Renal cortical epithelial cell (primary cell): Measurements from ENCODE around the gene MACROD2. TPM values are rescaled to one million over a fixed set of nuclear protein-coding genes. Genes with fewer than 3 reads are reported as not detected.

Experiments
- DNase-seq: peaks from one replicate; pipeline ENCODE4 v3.0.0-alpha.2; 2011; ENCODE audit warnings: low read depth
- total RNA-seq: library from RNA; depleted of rRNA; stranded (reverse); fragments of >200 nt; gene quantifications from 2 replicates; pipeline ENCODE4 v1.2.3, GENCODE V29; 2014

The MACROD2 gene
- total RNA-seq, 1 donor from 2014 or later = 5.4 TPM

DNA sequence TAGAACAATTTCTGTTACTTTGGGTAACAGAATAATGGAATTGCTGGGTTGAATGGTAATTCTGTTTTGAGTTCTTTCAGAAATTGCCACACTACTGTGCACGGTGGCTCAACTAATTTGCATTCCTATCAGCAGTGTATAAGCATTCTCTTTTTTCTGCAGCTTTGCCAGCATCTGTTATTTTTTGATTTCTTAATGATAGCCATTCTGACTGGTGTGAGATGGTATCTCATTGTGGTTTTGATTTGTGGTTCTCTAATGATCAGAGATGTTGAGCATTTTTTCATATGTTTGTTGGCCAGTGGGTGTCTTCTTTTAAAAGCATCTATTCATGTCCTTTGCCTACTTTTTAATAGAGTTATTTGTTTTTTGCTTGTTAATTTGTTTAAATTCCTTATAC is 1731.1 kb downstream of the MACROD2 start:
- DNase-seq = no peak

DNA sequence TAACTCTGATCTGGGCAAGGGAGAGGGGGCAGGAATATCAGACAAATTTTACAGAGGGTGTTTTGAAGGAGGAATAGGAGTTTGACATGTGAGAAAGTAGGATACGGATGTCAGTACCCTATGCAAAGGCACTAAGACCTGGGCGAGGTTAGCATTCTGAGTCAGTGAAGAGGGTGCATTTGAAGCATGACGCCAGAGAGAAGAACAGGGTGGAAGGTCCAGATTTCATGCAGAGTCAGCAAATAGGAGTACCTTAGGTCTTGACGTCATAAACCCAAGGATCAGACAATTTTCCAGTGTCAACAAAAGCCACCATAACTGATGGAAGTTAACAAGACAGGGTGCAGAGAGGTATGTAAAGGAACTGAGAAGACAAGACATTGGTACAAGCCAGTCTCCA is 1738.7 kb downstream of the MACROD2 start:
- DNase-seq = no peak

DNA sequence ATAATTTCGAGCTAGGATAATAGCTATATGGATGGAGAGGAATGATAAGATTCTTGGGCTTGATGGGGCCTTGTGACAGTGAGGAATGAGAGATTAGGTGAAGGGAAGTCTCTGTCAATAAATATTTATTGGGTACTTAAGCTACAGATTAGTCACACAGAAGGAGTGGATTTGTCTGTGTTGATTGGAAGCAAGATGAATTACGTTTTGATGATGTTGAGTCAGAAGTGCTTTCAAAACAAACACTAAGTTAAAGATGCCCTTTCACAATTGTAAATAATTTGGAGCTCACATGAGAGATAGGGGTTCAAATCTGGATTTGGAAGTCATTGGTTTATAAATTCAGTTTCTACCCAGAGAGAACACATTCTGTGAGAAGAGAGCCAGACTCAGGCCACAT is 1743.7 kb downstream of the MACROD2 start:
- DNase-seq = peak; percentile 9

DNA sequence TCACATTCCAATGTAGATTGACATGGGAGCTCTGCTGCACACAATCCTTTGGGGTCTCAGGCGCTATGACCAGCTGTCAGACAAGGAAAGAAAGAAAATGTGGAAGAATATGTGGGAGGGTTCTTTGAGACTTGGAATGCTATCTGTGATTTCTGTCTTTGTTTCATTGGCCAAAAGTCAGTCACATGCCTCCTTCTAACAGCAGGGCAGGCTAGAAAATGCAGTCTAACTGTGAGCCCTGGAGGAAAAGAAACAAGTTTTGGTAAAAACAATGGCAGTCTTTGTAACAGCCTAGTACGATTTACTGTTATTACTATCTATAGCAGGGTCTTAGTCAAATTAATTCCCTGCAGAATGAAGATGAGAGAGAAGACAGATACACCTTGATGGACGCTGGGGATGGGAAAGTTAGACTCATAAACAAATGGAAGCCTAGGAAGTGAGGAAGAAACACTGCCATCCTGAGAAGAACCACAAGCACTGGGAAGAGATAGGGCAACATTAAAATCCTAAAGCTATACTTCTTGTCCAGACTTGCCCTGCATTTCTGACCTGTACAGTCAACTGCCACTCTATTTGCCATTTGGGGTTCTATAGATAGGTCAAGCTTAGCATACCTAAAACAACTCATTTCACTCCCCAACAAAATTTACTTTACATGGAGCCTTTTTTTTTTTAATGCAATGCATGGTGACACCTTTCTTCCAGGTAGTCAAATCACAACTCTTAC is 1744.9 kb downstream of the MACROD2 start:
- no peak for DNase-seq

DNA sequence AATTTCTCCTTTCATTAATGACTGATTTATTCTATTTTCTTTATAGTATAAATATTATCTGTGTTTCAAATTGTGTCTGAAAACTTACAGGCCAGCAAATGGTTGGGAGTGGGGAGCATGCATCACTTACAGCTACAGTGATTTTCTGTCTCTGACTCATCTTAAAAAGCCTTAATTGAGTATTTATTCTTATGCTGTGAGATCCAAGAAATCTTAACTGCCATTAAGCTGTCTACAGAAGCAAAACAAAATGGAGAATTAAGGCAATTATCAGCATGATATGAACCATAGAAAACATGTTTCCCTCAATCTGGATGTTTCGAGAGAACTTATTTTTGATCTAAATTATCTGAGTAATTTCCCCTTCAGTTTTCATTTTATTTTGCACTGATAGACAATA is 1746.8 kb downstream of the MACROD2 start:
- peak; percentile 14 for DNase-seq

DNA sequence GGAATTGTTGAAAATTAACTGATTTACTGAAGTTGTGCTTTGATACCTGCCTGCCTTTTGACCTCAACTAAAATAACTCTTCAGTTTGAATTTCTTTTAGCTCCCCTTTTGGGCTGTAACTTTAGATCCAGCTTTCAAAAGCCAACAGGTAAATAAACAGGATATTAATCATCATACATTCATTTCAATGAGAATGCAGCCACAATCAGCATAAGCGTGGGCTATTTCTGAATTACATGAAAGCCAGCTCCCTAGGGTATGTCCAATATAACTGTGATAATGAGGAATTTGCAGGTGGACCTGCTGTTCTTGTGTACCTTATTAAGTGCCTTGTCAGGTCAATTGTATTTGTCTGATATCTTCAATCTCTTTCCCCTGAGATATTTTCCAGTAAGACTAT is 1747.3 kb downstream of the MACROD2 start:
- DNase-seq = no peak

DNA sequence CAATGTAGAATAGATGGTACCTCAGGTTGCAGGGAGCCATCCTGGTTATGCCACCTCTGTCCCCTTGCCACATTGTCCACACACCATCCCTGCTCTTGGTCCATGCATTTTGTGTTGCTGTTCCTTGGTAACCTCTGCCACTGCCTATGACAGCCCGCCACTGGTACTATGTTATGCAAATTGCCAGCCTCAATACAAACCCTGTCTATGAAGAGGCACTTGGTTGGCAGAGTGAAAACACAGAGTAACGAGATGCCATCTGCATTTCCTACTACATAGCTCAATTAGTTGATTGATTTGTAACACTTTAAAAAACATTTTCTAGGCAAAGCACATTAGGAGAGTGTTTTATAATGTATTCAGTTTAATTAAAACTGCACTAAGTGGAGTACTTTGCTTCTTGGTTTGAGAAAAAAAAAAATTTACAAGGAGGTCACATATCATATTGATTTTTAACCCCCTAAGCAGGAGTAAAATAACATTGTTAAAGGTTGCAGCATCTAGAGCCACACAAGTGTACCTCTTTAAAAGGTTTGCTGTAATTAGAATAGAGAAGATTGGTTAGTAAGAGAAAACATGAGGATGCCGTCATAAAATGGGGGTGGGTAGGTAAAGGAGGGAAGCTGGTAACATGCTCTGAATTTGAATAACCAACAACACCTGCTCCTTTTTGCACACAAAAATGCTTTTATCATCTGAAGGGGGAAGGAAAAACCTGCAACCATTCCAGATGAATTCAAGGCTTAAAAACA is 1760.9 kb downstream of the MACROD2 start:
- DNase-seq = no peak

DNA sequence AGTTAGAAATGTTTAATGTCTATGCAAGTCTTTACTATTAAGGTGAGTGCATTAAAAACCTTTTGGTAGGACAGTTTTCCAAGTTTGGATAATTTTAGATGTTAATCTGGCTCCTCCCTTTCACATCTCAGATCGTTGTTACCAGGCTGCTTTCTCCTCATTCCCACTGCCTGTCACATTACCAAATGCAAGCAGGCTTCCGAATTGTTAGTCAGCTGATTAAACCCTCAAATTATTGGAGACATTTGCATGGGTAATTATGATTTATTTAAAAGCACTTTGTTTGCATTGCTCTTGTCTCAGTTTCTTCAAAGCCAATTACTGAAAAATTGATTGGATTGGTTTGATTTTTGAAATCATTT is 1761.4 kb downstream of the MACROD2 start:
- no peak for DNase-seq

DNA sequence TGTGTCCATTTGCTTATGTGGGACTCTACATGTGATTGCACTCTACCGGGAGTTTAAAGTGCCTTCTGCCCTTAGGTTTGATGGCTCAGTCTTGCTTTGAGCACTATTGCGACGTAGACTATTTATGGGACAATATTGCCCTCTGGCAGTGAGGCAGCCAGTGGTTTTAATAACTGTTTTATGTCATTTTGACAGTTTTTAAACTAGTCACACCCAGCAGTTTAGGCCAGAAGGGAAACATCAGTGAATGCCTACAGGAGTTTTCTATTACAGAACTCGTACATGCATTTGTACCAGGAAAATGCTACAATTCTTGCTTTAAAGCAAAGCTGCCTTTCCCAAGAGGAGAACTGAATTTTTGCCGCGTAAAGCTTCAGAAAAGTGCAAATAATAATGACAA is 1764.3 kb downstream of the MACROD2 start:
- DNase-seq = peak; percentile 3

DNA sequence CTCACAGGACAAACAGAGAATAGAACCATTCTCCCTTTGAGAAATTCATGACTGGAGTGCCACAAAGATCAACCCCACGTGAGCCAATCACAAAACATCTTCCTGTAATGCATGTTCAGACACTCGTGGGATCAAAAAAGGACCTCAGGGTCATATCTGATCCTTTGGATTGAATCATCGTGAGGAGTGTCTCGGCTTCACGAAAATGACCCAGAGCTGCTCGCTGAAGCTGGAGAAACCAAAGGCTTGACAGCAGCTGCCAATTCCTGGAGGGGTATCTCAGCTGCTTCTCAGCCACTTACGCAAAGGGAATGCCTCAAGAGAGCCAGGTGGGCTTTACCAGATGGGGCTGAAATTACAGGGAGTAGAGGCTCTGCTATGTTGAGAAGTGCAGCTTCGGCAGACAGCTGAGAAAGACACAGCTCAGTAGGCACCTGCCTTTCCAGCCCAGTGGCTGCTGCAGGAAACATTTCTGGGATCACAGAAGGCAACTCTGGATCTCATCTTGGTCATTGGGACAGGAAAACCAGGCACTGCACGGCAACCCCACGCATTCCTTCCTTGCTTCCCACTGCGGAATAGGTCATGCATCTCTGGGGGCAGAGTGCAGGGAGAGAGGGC is 1764.8 kb downstream of the MACROD2 start:
- DNase-seq = no peak

DNA sequence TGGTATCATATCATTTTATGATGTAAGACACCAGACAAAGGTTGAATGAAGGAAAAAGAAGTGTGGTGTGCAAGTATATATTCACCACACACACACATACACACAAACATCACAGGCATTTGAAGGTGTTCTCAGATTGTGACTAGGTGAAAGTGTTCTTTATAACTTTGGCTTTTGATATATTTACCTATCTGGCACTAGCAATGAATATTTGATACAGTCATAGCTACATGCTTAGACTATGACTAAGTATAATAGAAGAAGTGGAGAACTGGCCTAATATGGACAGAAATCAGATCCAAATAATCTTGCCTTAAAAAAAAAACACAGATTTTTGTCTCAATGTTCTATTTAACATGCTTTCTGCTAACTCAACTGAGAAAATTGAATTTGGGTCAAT is 1768.0 kb downstream of the MACROD2 start:
- DNase-seq = peak; percentile 25

DNA sequence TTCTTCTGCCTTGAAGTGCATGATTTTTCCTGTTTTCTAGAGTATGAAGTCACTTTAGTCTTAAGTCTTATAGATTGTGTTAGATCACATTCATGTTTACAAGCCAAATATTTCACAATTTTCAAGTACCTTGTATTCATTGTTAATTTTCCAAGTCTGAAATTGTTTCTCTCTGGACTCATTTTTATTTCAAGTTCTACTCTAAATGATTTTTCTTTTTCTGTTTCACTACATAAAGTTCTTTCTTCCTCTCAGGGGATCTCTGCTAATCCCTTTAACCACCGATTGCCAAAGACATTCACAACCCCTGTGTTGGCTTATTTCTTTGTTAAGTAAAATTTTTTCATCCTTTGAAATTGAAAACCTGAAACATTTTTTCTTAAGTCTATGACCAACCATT is 1772.3 kb downstream of the MACROD2 start:
- no peak for DNase-seq

DNA sequence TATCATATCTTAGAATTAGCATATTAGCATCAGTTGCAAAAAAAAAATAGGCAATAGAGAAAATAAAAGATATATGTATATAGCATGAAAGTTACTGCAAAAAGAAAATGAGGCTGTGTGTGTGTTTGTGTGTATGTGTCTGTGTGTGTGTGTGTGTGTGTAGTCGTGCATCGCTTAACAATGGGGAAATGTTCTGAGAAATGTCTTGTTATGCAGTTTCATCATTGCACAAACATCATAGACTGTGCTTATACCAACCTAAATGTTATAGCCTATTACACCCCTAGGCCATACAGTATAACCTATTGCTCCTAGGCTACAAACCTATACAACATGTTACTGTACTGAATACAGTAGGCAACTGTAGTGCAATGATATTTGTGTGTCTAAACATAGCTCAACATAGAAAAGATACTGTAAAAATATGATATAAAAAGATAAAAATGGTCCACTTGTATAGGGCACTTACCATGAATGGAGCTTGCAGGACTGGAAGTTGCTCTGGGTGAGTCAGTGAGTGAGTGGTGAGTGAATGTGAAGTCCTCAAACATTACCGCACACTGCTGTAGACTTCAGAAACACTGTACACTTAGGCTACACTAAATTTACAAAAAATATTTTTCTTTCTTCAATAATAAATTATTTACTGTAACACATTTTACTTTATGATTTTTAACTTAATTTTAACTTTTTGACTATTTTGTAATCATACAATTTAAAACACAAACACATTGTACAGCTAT is 1772.9 kb downstream of the MACROD2 start:
- DNase-seq = no peak

DNA sequence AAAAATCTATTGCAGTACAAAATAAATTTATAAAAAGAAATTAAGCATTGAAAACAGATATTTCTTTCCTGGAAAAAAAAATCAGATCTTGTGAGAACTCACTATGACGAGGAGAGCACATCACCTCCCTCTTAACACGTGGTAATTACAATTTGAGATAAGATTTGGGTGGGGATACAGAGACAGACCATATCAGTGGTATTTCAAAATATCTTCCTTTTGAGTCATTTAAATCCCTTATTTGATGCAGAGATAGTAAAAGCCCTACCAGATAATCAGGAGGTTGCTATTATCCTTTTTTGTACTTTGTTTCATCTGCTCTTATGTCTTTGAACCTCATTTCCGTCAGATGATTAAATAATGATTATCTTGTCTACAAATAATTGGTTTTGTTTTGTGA is 1777.5 kb downstream of the MACROD2 start:
- DNase-seq = no peak

DNA sequence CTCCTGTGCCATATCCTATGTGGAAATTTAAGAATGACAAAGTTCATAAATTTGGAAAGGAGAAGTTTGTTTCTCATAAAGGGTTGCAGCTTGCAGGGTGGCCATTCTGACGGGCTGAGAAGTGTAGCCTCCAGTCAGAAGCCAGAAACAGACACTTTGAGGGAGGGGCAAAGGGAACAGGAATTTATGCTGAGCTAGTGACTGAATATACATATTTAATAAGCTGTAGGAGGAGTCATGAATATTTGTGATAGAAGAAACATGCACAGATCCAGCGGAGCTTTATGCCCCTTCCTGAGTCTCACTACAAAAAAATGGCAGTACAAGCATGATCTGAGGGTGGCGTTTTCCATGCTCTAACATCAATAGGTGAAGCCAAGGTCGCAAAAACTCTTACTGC is 1779.6 kb downstream of the MACROD2 start:
- DNase-seq = no peak

DNA sequence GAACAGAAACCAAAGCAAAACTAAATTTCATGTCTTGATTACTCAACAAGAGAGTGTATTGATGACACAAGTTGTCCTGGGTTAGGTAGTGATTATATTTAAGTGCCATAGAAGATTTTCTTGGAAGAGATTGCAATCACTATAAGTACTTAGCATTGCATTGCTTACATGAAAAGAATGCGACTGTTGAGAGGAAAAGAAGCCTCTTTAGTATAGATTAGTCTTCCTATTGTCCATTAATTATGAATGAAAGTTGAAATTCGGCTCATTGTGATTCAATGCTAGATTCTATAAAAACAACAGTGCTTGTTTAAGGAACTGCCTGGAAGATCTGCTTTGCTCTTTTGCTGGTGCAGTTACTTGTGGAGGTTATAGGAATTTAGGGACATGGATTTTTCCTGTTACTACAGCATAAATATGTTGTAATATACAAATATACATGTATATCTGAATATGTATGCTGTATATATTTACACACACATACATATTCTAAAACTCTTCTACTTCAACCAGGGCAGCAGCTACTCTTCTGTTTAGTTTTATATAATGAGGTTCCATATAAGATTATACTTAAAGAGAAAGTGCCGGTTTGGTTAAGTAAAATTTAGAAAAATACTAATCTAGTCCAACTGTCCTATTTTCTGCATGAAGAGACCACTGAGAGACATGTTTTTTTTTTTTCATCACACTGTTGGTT is 1781.6 kb downstream of the MACROD2 start:
- no peak for DNase-seq

DNA sequence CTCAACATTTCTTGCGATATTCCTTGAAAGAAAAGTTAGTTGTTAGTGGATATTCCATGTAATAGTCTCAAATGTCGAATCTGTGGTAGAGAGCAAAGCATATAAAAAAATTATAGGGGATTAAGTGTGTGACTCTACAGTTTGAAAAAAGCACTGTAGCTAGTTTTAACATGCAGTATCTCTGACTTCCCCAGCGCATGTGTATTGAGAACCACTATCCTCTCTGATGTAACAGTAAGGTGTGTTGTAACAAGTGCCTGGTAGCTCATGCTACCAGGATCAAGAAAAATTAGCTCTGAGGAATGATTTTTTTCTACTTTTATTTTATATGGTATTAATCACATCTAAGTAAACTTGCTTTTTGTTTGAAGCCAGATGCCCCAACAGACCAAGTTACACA is 1788.7 kb downstream of the MACROD2 start:
- DNase-seq = no peak

DNA sequence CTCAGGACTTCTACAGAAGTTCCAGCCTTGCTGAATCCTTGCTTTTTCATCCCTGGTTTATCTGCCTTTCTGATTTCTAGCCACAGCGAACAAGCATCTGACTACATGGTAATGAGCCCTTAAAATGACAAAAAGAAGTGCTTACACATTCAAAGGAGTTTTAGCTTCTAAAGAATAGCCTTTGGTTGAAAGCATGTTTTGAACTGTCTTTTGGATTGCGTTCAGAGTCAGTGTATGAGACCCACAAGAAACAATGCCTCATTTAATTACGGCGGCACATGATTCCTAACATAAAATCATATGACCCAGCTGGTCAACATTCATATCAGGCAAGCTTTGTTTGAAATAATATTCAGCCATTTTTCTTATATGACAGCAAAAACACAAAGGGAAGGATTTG is 1793.8 kb downstream of the MACROD2 start:
- DNase-seq = no peak

DNA sequence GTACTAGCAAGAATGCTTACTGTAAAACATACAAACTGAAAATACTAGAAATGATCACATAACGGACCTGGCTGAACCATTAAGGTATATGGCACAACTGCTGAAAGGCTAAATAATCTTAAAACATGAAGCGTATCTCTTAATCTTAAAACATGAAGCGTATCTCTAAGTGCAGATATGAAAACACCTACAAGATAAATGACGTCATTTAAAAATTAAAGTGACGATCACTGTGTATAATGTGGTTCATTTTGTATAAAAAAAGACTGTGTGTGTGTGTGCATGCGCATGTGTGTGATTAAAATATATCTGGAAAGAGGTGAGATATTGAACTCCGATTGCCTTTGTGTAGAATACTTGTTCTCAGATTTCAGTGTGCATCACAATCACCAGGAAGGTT is 1797.5 kb downstream of the MACROD2 start:
- no peak for DNase-seq

DNA sequence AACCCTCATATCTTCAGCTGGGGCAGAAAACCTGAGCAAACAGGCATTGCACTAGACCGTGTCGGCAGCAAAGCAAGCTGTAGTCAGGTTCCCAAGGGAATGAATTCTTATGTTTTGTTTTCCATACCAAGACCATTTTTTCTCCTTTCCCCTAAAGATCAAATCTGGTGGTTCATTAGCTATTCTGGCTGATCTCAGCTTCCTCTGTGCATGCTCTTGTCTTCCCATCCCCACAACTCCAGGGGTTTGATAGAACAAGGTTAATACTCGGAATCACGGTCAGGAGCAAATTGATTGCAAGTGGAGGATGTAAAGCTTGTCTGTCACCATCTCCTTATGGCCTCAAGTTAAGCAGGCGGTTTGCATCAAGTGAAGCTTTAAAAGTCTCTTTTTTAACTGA is 1799.1 kb downstream of the MACROD2 start:
- no peak for DNase-seq

DNA sequence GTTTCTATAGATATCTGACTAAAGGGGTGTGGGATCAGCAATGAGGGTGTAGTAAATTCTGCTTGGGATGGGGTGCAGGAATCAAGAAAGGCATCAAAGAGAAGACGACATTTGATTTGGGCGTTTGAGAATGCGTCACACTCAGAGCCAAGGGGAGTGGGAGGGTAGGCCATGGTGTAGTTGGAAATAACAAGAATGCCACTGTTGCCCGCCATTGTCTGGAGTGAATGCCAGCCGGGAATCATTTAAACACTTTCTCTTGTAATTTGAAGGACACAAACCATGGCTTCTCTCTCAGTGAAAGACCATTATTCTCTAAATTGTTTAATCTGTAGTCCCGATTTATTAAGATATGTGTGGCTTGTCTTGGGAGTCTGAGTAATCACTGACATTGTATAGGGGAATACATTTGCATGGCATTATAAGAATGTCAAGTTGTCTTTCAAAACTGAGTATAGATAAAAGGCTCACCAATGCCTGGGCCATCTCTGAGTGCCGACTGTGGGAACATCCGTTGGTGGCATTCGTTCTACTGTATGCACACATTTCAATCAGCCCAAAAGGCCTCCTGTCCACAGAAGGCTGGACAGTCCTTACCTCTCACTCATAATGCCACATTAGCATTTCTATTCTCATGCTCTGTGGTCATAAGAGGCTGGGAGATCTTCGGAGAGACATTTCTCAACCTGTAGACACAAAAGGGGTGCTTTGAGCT is 1800.1 kb downstream of the MACROD2 start:
- no peak for DNase-seq
